Measurements from ENCODE around the gene CSK. TPM values are rescaled to one million over a fixed set of nuclear protein-coding genes. Genes with fewer than 3 reads are reported as not detected.

Gene CSK
- total and polyA plus RNA-seq, 2 of the 8 experiments (the other 6 are each of a cell fraction or from before 2014, with no cell fraction given): 13.7 to 50.2 TPM

DNA sequence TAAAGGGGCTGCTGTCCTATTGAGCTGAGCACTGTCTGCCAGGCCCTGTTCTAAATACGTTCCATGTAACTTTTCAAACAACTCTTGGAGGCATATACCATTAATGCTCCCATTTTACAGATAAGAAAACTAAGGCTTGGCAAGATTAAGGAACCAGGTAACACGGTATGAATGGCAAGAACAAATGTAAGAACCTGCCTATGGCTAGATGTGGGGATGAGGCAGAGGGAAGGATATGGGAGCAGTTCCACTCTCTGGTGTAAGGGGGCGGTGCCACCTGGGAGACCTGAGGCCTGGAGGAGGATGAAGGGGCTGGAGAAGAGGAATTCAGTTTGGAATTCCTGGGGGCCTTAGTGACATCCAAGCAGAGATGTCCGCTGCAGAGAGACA, 27.0 kb downstream of the CSK start (continued):
- TF ChIP-seq RBBP5 (IDR thresholded peaks at IDR 0.05; ENCODE audit: borderline replicate concordance, low read depth, low read length) (no peak), JUND (IDR thresholded peaks at IDR 0.05; ENCODE audit: low read length) (no peak), TAF7 (optimal IDR thresholded peaks at IDR 0.05; ENCODE audit: borderline replicate concordance, low read depth, low read length) (no peak)
